GM12878 (cell line): ENCODE measurements around the gene SLFN14. TPM values are rescaled to one million over a fixed set of nuclear protein-coding genes. Genes with fewer than 3 reads are reported as not detected.

Experiments used
- ATAC-seq: fragments of 200-7000 bp; cut with Tn5 transposase; 3 replicates; pipeline ENCODE4 v1.9.1; 2020; ENCODE audit warnings: mild to moderate bottlenecking, moderate library complexity
- BruUV-seq: library from RNA; stranded (reverse); fragments of 400-500 nt; replicated peaks from 2 replicates; lab custom pipeline; 2021; lab: Mats Ljungman, UMichigan
- CTCF ChIA-PET: fragments of 300-600 bp; sonication (Branson Sonifier 250); formaldehyde crosslinking; extraction: SDS; loops from one replicate; lab custom pipeline; 2021; ENCODE audit warnings: inconsistent platforms; lab: Yijun Ruan, JAX
- POLR2A ChIA-PET: fragments of 350-600 bp; formaldehyde crosslinking; extraction: SDS; loops from one replicate; lab custom pipeline; 2021; ENCODE audit warnings: inconsistent platforms; lab: Charles Lee
- RAD21 ChIA-PET: fragments of 300-600 bp; sonication (Branson Sonifier 250); formaldehyde crosslinking; loops from one replicate; lab custom pipeline; 2023; ENCODE audit warnings: antibody characterized with exemption; ENCODE audit not compliant: unreplicated experiment; lab: Charles Lee
- SMC1A ChIA-PET: fragments of 300-600 bp; sonication (Branson Sonifier 250); formaldehyde crosslinking; loops from one replicate; lab custom pipeline; 2023; ENCODE audit not compliant: unreplicated experiment, uncharacterized antibody; lab: Charles Lee
- DNase-seq: peaks from one replicate; pipeline ENCODE4 v3.0.0-alpha.2; 2011; ENCODE audit warnings: low read depth, low spot score
- FAIRE-seq: peaks from 3 replicates; lab custom pipeline; 2011; peaks lifted over from hg19 to GRCh38; lab: Jason Lieb, UNC
- H2AFZ ChIP-seq: 2 replicates; pipeline ENCODE4 v1.6.0; 2011; ENCODE audit warnings: low read depth, low read length, control low read depth; ENCODE audit not compliant: control insufficient read depth
- H3K27ac ChIP-seq: 2 replicates; pipeline ENCODE4 v1.5.1; 2011; ENCODE audit warnings: control low read depth; ENCODE audit not compliant: control insufficient read depth, insufficient read depth
- H3K27me3 ChIP-seq, 2 experiments: replicated peaks in 1 of 2; 2 replicates each; pipeline versions ENCODE4 v1.6.0 to v1.6.1; 2011; ENCODE audit warnings: low read length in 1 of 2; ENCODE audit not compliant: control insufficient read depth in 2 of 2, insufficient read depth in 2 of 2
- H3K36me3 ChIP-seq, 2 experiments: 2 replicates each; pipeline ENCODE4 v1.5.1; 2011; ENCODE audit warnings: low read length in 1 of 2; ENCODE audit not compliant: control insufficient read depth in 2 of 2, insufficient read depth in 2 of 2
- H3K4me1 ChIP-seq: 2 replicates; pipeline ENCODE4 v1.6.1; 2011; ENCODE audit warnings: mild to moderate bottlenecking, low read length, moderate library complexity, mixed read lengths; ENCODE audit not compliant: control insufficient read depth, insufficient read depth
- H3K4me2 ChIP-seq: 2 replicates; pipeline ENCODE4 v1.6.0; 2011; ENCODE audit warnings: control low read depth; ENCODE audit not compliant: control insufficient read depth, insufficient read depth
- H3K4me3 ChIP-seq: fragments of 200-600 bp; sonication (generic); 2 replicates; pipeline ENCODE4 v1.5.1; 2016
- H3K79me2 ChIP-seq: 2 replicates; pipeline ENCODE4 v1.6.0; 2011; ENCODE audit warnings: low read length; ENCODE audit not compliant: control insufficient read depth, insufficient read depth
- H3K9ac ChIP-seq: 2 replicates; pipeline ENCODE4 v1.8.0; 2011; ENCODE audit warnings: low read length, control low read depth, mixed read lengths; ENCODE audit not compliant: control insufficient read depth, insufficient read depth
- H3K9me3 ChIP-seq: replicated peaks from 3 replicates; pipeline ENCODE4 v1.5.1; 2011; ENCODE audit warnings: mild to moderate bottlenecking, low read length; ENCODE audit not compliant: control insufficient read depth, insufficient read depth
- H4K20me1 ChIP-seq: 2 replicates; pipeline ENCODE4 v1.6.0; 2011; ENCODE audit not compliant: control insufficient read depth, insufficient read depth
- BCL11A ChIP-seq: IDR thresholded peaks from 2 replicates; pipeline ENCODE4 v1.6.1; 2011; ENCODE audit warnings: low read depth, low read length
- BCL3 ChIP-seq: IDR thresholded peaks from 2 replicates; pipeline ENCODE4 v1.6.1; 2011; ENCODE audit warnings: borderline replicate concordance, low read depth, mild to moderate bottlenecking, moderate library complexity, low read length; ENCODE audit not compliant: insufficient read depth, poor library complexity, severe bottlenecking
- CEBPB ChIP-seq, 2 experiments: fragments of 150-350 bp in 1 of 2; IDR thresholded peaks; 2 replicates each; pipeline ENCODE4 v1.6.1; 2012 to 2014; ENCODE audit warnings: low read depth in 2 of 2, low read length in 2 of 2, borderline replicate concordance in 1 of 2, inconsistent platforms in 1 of 2
- EED ChIP-seq: sonication (generic); IDR thresholded peaks from 2 replicates; pipeline ENCODE4 v1.6.1; 2016; ENCODE audit warnings: antibody characterized with exemption, low read depth
- POLR2AphosphoS5 ChIP-seq: IDR thresholded peaks from 2 replicates; pipeline ENCODE4 v1.6.1; 2011; ENCODE audit warnings: mild to moderate bottlenecking, low read length, inconsistent platforms
- RBBP5 ChIP-seq: fragments of 200-600 bp; sonication (generic); conservative IDR thresholded peaks from 2 replicates; pipeline ENCODE4 v1.6.1; 2016
- RUNX3 ChIP-seq: IDR thresholded peaks from 2 replicates; pipeline ENCODE4 v1.6.1; 2012; ENCODE audit warnings: low read length, inconsistent platforms
- USF1 ChIP-seq: IDR thresholded peaks from 2 replicates; pipeline ENCODE4 v1.6.1; 2011; ENCODE audit warnings: borderline replicate concordance, low read depth, mild to moderate bottlenecking, moderate library complexity, mixed read lengths, low read length; ENCODE audit not compliant: insufficient read depth; ENCODE audit errors: extremely low read length
- WGBS: methylation state at CpG from one replicate; pipeline ENCODE4 v1.1.6; 2016; ENCODE audit warnings: low lambda C conversion rate; ENCODE audit not compliant: insufficient replicate concordance, insufficient coverage; ENCODE audit errors: missing lambda C conversion rate; 5-methylcytosine and 5-hydroxymethylcytosine counted together
- in situ Hi-C: fragments of 300-500 bp; cut with MboI; formaldehyde crosslinking; loops from 9 replicates; pipeline ENCODE4 v1.14.3; 2018; ENCODE audit warnings: mixed read lengths
- intact Hi-C: fragments of 100-400 bp; cut with micrococcal nuclease; formaldehyde crosslinking; loops from one replicate; pipeline ENCODE4 v1.14.2; 2022; ENCODE audit not compliant: unreplicated experiment
- polyA plus RNA-seq, 11 experiments: library from polyadenylated mRNA; depleted of rRNA in 4 of 11; unstranded in 6 of 11; stranded (reverse) in 5 of 11; fragments of >200 nt; fragmentation: Nextera tagmentation in 4 of 11; fragmentation: Illumina TruSeq in 1 of 11; extraction: Ambion mirVana in 4 of 11; extraction: Trizol in 1 of 11; gene quantifications; 1 replicate in 1 of 11; 2 replicates in 10 of 11; pipeline versions ENCODE4 v1.2.1 to v1.2.3, GENCODE V29; 2011 to 2016; ENCODE audit warnings: inconsistent platforms in 2 of 11, missing spikeins in 2 of 11, low read depth in 1 of 11
- total RNA-seq, 4 experiments: library from RNA; depleted of rRNA in 3 of 4; stranded (reverse); fragments of >200 nt in 3 of 4; fragmentation: Illumina TruSeq in 1 of 4; extraction: Trizol in 1 of 4; gene quantifications; 2 replicates each; pipeline versions ENCODE4 v1.2.1 to v1.2.3, GENCODE V29; 2013 to 2021

SLFN14 gene
- total and polyA plus RNA-seq, 10 of the 15 experiments (the other 5 are each of a cell fraction or from before 2014, with no cell fraction given) = 0.06 to 0.11 (median 0.06) TPM; not detected in 7

GRCh38 chr17:35523296-35523695 is 37.3 kb downstream of the SLFN14 start:
- H3K36me3 ChIP-seq = peaks cover 2 to 10% of the 10 kb centered on the region in 2 experiments; a peak in 3 of 4 replicates
- no TSS peak for BruUV-seq
- H3K79me2 ChIP-seq = peaks cover 45% of the 10 kb centered on the region
- H3K27ac ChIP-seq = no peak overlapping the region
- ATAC-seq (no peak), FAIRE-seq (no peak), DNase-seq (no peak)
- H2AFZ ChIP-seq = no peak overlapping the region
- ChIA-PET SMC1A (interaction anchor here (0.9 to 1.7 kb wide), 2 partner anchors 11 to 210 kb away, joined by 3 to 5 read pairs; no protein-coding TSS in a partner anchor), CTCF (interaction anchor here (1.4 to 2.7 kb wide), 3 partner anchors 11 to 14 kb away, joined by 3 to 16 read pairs (median 8); partner anchors contain the start of gene SLFN12L), POLR2A (interaction anchor here (1.0 kb wide), 1 partner anchor 11 kb away, joined by 4 read pairs; no protein-coding TSS in a partner anchor), RAD21 (interaction anchor here (0.9 kb wide), 1 partner anchor 10 kb away, joined by 4 read pairs; no protein-coding TSS in a partner anchor)
- in situ Hi-C loops (no loop called here), intact Hi-C loops (no loop called here)
- no peak overlapping the region for H3K4me3 ChIP-seq
- no peaks in the 10 kb centered on the region; the same call in 2 of the 3 replicates for H3K9me3 ChIP-seq
- H3K4me2 ChIP-seq = no peak overlapping the region
- TF ChIP-seq EED = no peak
- no peak for TF ChIP-seq USF1
- TF ChIP-seq BCL11A = no peak
- TF ChIP-seq BCL3 = no peak
- TF ChIP-seq RBBP5 = no peak
- no peak for TF ChIP-seq CEBPB (IDR thresholded peaks at IDR 0.05; ENCODE audit: borderline replicate concordance in 1 of 2, low read depth in 2 of 2, low read length in 2 of 2)
- TF ChIP-seq RUNX3 = no peak
- no peak for TF ChIP-seq POLR2AphosphoS5
- H4K20me1 ChIP-seq = no peaks in the 10 kb centered on the region; the same call in 1 of the 2 replicates
- 96% methylated on average over 4 of the region's 4 CpGs for WGBS
- no peaks in the 10 kb centered on the region for H3K27me3 ChIP-seq
- H3K9ac ChIP-seq = no peak overlapping the region
- H3K4me1 ChIP-seq = 0 out of 2 replicates have a peak, but pooled peaks cover 3% of the 10 kb centered on the region
